ENCODE data around the gene PRKCH.

The PRKCH gene

GRCh38 chr14:61437381-61437780 is 116.0 kb downstream of the PRKCH start:
- Histone ChIP-seq H3K9ac (ENCODE audit: low read depth, low read length, poor library complexity, severe bottlenecking) (no peak overlapping the region), H3K27me3 (ENCODE audit: insufficient read depth, low read length, poor library complexity, severe bottlenecking) (no peaks in the 10 kb centered on the region), H2AFZ (ENCODE audit: low read length) (no peak overlapping the region), H3F3A (ENCODE audit: low read depth) (no peaks in the 10 kb centered on the region; the same call in 1 of the 2 replicates), H3K9me3 (ENCODE audit: insufficient read depth, low read depth, low read length) (no peaks in the 10 kb centered on the region), H3K4me3 (ENCODE audit: low read length, poor library complexity, severe bottlenecking) (no peak overlapping the region), H3K36me3 (ENCODE audit: insufficient read depth, low read length) (peaks cover 12% of the 10 kb centered on the region; the same call in 1 of the 2 replicates), H3K79me2 (ENCODE audit: insufficient read depth, low read length) (peaks cover 99% of the 10 kb centered on the region), H3K4me1 (ENCODE audit: insufficient read depth, low read length, poor library complexity, severe bottlenecking) (peaks cover 57% of the 10 kb centered on the region), H3K4me2 (ENCODE audit: low read depth, low read length, poor library complexity, severe bottlenecking) (no peak overlapping the region), H3K9me2 (replicated peaks; ENCODE audit: low read depth, low read length) (no peaks in the 10 kb centered on the region), H4K20me1 (ENCODE audit: insufficient read depth, low read length, poor library complexity, severe bottlenecking) (no peaks in the 10 kb centered on the region)
- TF ChIP-seq EZH2phosphoT487 (IDR thresholded peaks at IDR 0.05; ENCODE audit: borderline replicate concordance) (no peak), CTCF (conservative IDR thresholded peaks at IDR 0.05; ENCODE audit: low read length) (no peak)

- Histone ChIP-seq H3K4me1 (ENCODE audit: insufficient read depth, low read length, poor library complexity, severe bottlenecking) (peaks cover 58% of the 10 kb centered on the region), H3K4me2 (ENCODE audit: low read depth, low read length, poor library complexity, severe bottlenecking) (no peak overlapping the region), H3K27me3 (ENCODE audit: insufficient read depth, low read length, poor library complexity, severe bottlenecking) (no peaks in the 10 kb centered on the region), H3K9me3 (ENCODE audit: insufficient read depth, low read depth, low read length) (no peaks in the 10 kb centered on the region), H3K4me3 (ENCODE audit: low read length, poor library complexity, severe bottlenecking) (no peak overlapping the region), H4K20me1 (ENCODE audit: insufficient read depth, low read length, poor library complexity, severe bottlenecking) (no peaks in the 10 kb centered on the region), H3K9me2 (replicated peaks; ENCODE audit: low read depth, low read length) (no peaks in the 10 kb centered on the region), H3K9ac (ENCODE audit: low read depth, low read length, poor library complexity, severe bottlenecking) (peak overlapping the region; percentile 3), H3K36me3 (ENCODE audit: insufficient read depth, low read length) (peaks cover 12% of the 10 kb centered on the region; the same call in 1 of the 2 replicates), H3K79me2 (ENCODE audit: insufficient read depth, low read length) (peaks cover 99% of the 10 kb centered on the region), H3F3A (ENCODE audit: low read depth) (no peaks in the 10 kb centered on the region; the same call in 1 of the 2 replicates), H2AFZ (ENCODE audit: low read length) (no peak overlapping the region)
- TF ChIP-seq CTCF (conservative IDR thresholded peaks at IDR 0.05; ENCODE audit: low read length) (no peak), EZH2phosphoT487 (IDR thresholded peaks at IDR 0.05; ENCODE audit: borderline replicate concordance) (no peak)
Measured at GRCh38 chr14:61438036-61438435, 116.7 kb downstream of the PRKCH start.

DNA sequence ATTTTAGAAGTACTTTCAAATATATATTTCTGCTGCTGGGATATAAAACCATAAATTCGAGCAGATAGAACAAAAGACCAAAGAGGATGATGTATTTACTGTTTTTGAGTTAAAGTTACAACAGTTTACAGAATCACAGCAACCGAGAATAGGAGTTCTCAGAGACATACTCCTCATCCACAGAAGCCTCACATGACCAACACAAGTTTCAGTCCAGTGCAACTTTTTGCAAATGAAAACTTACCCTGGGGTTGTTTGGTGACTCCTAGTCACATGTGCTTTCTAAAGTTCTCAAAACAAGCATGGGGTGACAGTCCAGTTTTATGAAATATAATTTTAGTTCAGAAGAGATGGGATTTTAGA is 117.1 kb downstream of the PRKCH start:
- Histone ChIP-seq H3K79me2 (ENCODE audit: insufficient read depth, low read length) (peaks cover 99% of the 10 kb centered on the region), H3K9ac (ENCODE audit: low read depth, low read length, poor library complexity, severe bottlenecking) (peak overlapping the region; percentile 3)

More for the DNA sequence above, 117.1 kb downstream of the PRKCH start:
- Histone ChIP-seq H3K9me3 (ENCODE audit: insufficient read depth, low read depth, low read length) (no peaks in the 10 kb centered on the region), H3F3A (ENCODE audit: low read depth) (no peaks in the 10 kb centered on the region; the same call in 1 of the 2 replicates), H3K36me3 (ENCODE audit: insufficient read depth, low read length) (peaks cover 17% of the 10 kb centered on the region; the same call in 1 of the 2 replicates), H2AFZ (ENCODE audit: low read length) (no peak overlapping the region), H3K27me3 (ENCODE audit: insufficient read depth, low read length, poor library complexity, severe bottlenecking) (no peaks in the 10 kb centered on the region), H3K9me2 (replicated peaks; ENCODE audit: low read depth, low read length) (no peaks in the 10 kb centered on the region), H4K20me1 (ENCODE audit: insufficient read depth, low read length, poor library complexity, severe bottlenecking) (no peaks in the 10 kb centered on the region), H3K4me1 (ENCODE audit: insufficient read depth, low read length, poor library complexity, severe bottlenecking) (peaks cover 58% of the 10 kb centered on the region), H3K4me3 (ENCODE audit: low read length, poor library complexity, severe bottlenecking) (no peak overlapping the region), H3K4me2 (ENCODE audit: low read depth, low read length, poor library complexity, severe bottlenecking) (no peak overlapping the region)
- no peak for TF ChIP-seq EZH2phosphoT487 (IDR thresholded peaks at IDR 0.05; ENCODE audit: borderline replicate concordance)
- no peak for TF ChIP-seq CTCF (conservative IDR thresholded peaks at IDR 0.05; ENCODE audit: low read length)

Measured in Loucy (cell line).